ENCODE measurements around the gene MORF4L1.
"Not testable (repeated sequence)": the region's sequence is repeated elsewhere in the genome, so short reads cannot be mapped to it uniquely, and the experiment has no call there.

The MORF4L1 gene

DNA sequence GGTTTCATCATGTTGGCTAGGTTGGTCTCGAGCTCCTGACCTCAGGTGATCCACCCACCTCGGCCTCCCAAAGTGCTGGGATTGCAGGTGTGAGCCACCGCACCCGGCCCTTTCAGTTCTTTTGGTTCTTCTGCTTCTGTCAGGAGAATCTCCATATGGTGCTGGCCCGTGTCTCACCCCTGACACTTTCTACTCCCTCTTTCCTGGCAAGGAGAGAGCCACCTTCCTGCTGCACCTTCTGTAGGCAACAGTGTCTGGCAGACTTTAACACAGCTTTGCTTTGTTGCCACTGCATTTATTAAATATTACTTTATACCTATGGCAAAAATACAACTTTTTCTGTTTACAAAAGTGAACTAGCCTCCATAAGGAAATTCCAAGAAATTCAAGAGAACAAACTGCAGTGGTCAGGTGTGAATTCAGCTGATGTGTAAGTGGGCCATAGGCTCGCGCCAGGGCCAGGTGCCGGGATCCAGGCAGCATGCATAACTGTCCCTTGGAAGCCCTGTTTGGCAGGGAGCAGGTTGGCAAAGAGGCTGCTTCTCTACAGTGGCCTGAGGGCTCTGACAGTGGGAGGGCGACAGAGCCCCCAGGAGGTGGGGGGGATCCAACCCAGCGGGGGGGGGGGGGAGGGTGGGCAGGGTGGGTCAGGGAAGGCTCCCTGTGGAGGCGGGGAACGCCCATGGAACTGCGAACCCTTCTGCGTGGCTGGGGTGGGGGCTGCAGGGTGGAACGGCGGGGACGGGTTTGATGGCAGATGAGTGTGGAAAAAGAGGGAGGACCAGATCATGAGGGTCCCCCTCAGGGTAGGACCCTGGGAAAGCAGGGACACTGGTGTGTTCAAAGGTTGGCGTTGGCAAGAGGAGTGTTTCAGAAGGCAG is 51.0 kb downstream of the MORF4L1 start:
- peaks cover 54% of the 10 kb centered on the region for H3K36me3 ChIP-seq (ENCODE audit: control insufficient read depth, insufficient read depth, low read length)
- no peaks in the 10 kb centered on the region for H3K27me3 ChIP-seq (replicated peaks; ENCODE audit: control insufficient read depth, insufficient read depth, low read length, poor library complexity, severe bottlenecking)
- H3K9me3 ChIP-seq (ENCODE audit: control insufficient read depth, low read length), result no peaks in the 10 kb centered on the region
- H3K27ac ChIP-seq (ENCODE audit: insufficient read depth, low read length, poor library complexity, severe bottlenecking), result no peak overlapping the region
- H3K4me3 ChIP-seq (ENCODE audit: insufficient read depth, low read depth, low read length, poor library complexity, severe bottlenecking), result no peak overlapping the region
- no peaks in the 10 kb centered on the region for H3K4me1 ChIP-seq (ENCODE audit: control insufficient read depth, insufficient read depth, low read length, poor library complexity, severe bottlenecking)
- DNase-seq, result no peak

DNA sequence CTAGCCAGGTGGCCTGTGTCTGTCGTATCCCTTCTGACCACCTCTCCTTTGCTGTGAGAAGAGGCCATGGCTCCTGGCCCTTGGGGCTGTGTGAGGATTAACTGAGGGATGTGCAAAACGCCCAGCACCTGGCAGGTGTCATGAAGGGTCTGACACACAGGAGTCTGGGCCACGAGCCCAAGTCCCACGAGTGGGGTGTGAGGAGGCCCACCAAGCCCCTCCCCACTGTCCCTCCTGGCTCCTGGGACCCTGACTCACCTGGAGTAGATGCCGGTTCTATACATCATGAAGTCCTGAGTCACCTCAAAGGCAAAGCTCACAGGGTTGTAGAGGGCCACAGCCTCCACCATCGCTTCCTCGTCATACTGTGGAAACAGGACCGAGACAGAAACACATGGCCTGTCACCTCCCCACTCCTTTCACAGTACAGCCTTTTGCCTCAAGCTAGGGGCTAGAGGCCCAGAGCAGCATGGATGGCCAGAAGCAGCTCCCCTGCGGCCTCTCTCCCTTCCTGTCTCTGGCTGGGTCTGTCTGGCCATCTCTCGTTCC is 52.5 kb downstream of the MORF4L1 start:
- H3K9me3 ChIP-seq (ENCODE audit: control insufficient read depth, low read length), result no peaks in the 10 kb centered on the region
- H3K36me3 ChIP-seq (ENCODE audit: control insufficient read depth, insufficient read depth, low read length), result peaks cover 48% of the 10 kb centered on the region
- H3K27me3 ChIP-seq (replicated peaks; ENCODE audit: control insufficient read depth, insufficient read depth, low read length, poor library complexity, severe bottlenecking), result no peaks in the 10 kb centered on the region
- no peaks in the 10 kb centered on the region for H3K4me1 ChIP-seq (ENCODE audit: control insufficient read depth, insufficient read depth, low read length, poor library complexity, severe bottlenecking)
- no peak overlapping the region for H3K27ac ChIP-seq (ENCODE audit: insufficient read depth, low read length, poor library complexity, severe bottlenecking)
- H3K4me3 ChIP-seq (ENCODE audit: insufficient read depth, low read depth, low read length, poor library complexity, severe bottlenecking), result no peak overlapping the region
- no peak for DNase-seq

DNA sequence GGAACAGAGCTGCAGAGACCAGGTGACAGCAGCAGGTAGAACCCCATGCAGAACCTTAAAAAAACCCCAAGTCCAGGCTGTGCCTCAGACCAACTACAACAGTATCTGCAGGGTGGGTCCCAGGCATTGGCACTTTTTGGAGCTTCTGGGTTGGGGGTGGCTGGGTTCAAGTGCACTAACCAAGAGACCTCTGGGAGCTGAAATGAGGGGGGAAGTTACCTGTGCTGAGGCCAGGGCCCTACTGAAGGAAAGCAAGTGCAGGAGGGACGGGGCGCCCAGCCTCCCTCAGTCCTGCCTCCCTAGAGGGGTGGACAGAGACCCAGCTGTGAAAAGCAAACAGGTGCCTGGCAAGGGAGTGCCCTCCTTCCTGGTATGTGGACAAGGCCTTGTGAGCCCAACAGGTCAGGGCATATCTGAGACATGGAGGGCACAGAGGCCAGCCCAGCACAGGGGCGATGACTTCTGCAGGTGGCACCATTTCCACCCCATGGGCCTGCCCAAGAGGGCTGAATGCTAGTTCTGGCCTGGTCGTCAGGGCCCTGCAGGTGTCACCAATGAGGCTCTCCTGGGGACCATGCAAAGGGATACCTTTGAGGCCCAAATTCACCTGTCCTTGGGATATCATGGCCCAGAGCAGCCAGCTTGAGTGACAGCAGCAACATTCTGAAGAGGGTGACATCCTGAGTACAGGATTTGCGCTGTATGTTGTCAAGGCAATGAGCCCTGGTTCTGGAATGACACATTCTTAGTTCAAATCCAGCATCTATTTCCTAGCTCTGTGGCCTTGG is 53.5 kb downstream of the MORF4L1 start:
- DNase-seq, result no peak
- H3K27me3 ChIP-seq (replicated peaks; ENCODE audit: control insufficient read depth, insufficient read depth, low read length, poor library complexity, severe bottlenecking), result no peaks in the 10 kb centered on the region
- no peak overlapping the region for H3K4me3 ChIP-seq (ENCODE audit: insufficient read depth, low read depth, low read length, poor library complexity, severe bottlenecking)
- no peaks in the 10 kb centered on the region for H3K4me1 ChIP-seq (ENCODE audit: control insufficient read depth, insufficient read depth, low read length, poor library complexity, severe bottlenecking)
- no peaks in the 10 kb centered on the region for H3K9me3 ChIP-seq (ENCODE audit: control insufficient read depth, low read length)
- H3K36me3 ChIP-seq (ENCODE audit: control insufficient read depth, insufficient read depth, low read length), result peaks cover 43% of the 10 kb centered on the region
- no peak overlapping the region for H3K27ac ChIP-seq (ENCODE audit: insufficient read depth, low read length, poor library complexity, severe bottlenecking)

DNA sequence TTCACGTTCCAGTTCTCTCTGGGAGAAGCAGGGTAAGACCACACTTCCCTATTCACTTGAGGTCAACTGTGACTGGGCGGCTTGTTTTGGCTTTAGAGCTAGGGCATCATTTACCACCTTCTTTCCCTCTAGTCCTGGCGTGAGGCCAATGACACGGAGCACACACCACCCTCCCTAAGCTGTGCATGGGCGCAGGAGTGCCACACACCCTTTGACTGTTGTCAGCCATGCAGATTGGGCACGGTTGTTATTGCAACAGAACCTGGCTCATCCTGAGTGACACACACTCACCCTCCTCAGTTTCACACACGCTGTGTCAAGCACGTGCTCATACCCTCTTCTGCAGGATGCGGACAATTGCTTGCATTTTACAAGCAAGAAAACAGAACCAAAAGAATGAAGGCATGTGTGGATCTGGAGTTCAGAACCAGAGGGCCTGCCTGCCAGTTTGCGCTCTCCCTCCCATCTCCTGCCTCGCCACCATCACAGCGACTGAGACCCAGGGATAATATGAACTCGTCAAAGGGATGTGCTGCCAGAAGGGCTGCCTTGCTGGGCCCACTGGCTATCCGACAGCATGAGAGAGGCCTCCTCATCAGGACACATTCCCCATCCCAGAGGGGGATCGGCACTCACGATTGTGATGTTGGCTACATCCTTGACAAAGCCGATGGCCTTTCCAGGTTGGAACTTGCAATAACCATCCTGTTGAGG is 54.5 kb downstream of the MORF4L1 start:
- Histone ChIP-seq H3K4me1 (ENCODE audit: control insufficient read depth, insufficient read depth, low read length, poor library complexity, severe bottlenecking) (no peaks in the 10 kb centered on the region), H3K27ac (ENCODE audit: insufficient read depth, low read length, poor library complexity, severe bottlenecking) (no peak overlapping the region), H3K36me3 (ENCODE audit: control insufficient read depth, insufficient read depth, low read length) (peaks cover 36% of the 10 kb centered on the region), H3K27me3 (replicated peaks; ENCODE audit: control insufficient read depth, insufficient read depth, low read length, poor library complexity, severe bottlenecking) (no peaks in the 10 kb centered on the region), H3K9me3 (ENCODE audit: control insufficient read depth, low read length) (no peaks in the 10 kb centered on the region), H3K4me3 (ENCODE audit: insufficient read depth, low read depth, low read length, poor library complexity, severe bottlenecking) (no peak overlapping the region)
- DNase-seq, result no peak

DNA sequence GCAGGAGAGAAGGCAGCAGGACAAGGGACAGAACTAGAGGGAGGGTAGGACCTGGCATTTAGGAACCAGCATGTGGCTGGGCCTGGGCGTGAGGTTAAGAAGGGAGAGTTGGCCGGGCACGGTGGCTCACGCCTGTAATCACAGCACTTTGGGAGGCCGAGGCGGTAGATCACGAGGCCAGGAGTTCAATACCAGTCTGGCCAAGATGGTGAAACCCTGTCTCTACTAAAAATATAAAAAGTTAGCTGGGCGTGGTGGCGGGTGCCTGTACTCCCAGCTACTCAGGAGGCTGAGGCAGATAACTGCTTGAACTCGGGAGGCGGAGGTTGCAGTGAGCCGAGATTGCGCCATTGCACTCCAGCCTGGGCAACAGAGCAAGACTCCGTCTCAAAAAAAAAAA is 55.5 kb downstream of the MORF4L1 start:
- not testable (repeated sequence) for H3K4me3 ChIP-seq (ENCODE audit: insufficient read depth, low read depth, low read length, poor library complexity, severe bottlenecking); H3K27me3 ChIP-seq (replicated peaks; ENCODE audit: control insufficient read depth, insufficient read depth, low read length, poor library complexity, severe bottlenecking); DNase-seq; H3K9me3 ChIP-seq (ENCODE audit: control insufficient read depth, low read length); H3K27ac ChIP-seq (ENCODE audit: insufficient read depth, low read length, poor library complexity, severe bottlenecking); H3K4me1 ChIP-seq (ENCODE audit: control insufficient read depth, insufficient read depth, low read length, poor library complexity, severe bottlenecking)
- H3K36me3 ChIP-seq (ENCODE audit: control insufficient read depth, insufficient read depth, low read length), result peaks cover 29% of the 10 kb centered on the region

DNA sequence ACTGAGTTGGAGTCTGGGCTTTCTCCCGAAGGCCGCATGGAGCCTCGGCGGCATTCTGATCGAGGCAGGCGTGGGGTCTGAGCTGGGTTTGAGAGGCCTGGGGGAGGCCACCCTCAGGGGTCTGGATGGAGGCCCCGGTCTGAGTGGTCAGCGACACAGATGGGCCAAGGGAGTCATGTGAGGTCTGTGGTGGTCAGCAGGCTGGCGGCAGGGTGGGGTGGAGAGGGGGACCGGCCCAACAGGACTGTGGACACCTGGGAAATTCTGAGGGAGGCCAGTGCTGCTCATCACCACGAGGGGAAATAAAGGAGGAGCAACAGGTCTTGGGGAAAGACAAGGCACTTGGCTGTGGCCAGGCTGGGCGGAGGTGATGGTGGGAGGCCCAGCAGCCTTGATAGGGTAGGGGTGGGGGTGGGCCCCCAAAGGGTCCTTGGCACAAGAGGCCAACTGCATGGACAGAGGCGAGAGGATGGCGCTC is 56.0 kb downstream of the MORF4L1 start:
- no peaks in the 10 kb centered on the region for H3K27me3 ChIP-seq (replicated peaks; ENCODE audit: control insufficient read depth, insufficient read depth, low read length, poor library complexity, severe bottlenecking)
- no peak overlapping the region for H3K4me3 ChIP-seq (ENCODE audit: insufficient read depth, low read depth, low read length, poor library complexity, severe bottlenecking)
- H3K36me3 ChIP-seq (ENCODE audit: control insufficient read depth, insufficient read depth, low read length), result peaks cover 26% of the 10 kb centered on the region
- DNase-seq, result no peak
- no peaks in the 10 kb centered on the region for H3K9me3 ChIP-seq (ENCODE audit: control insufficient read depth, low read length)
- no peaks in the 10 kb centered on the region for H3K4me1 ChIP-seq (ENCODE audit: control insufficient read depth, insufficient read depth, low read length, poor library complexity, severe bottlenecking)
- H3K27ac ChIP-seq (ENCODE audit: insufficient read depth, low read length, poor library complexity, severe bottlenecking), result no peak overlapping the region

DNA sequence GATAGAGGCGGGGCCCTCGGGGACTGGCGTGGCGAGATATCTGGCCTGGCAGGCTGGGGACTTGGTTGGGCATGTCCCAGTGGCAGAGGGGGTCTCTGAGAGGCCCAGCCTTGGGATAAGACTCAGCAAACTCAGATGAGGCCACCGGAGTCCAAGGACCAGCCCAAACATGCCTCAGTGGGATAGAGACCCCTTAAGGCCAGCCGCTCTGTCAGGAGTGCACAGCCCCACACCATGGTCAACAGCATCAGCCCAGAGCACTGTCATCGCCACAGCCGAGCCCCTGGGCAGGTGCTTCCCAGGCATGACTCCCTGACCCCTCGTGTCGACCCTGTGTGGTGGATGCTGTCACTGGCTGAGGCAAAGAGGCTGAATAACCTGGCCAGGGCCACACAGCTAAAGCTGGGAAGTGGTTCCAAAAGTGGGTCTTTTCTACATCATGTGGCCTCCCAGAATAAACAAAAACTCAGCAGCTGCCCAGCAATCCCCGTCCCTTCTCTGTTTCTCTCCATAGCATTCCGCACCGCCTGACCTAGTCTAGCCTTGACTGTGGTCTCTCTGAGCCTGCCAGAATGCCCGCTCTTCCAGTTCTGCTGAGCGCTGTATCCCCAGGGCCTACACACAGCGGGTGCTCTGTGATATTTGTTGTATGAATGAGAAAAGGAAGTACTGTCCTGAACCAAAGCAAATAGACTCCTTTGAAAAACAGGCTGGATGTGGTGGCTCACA is 57.0 kb downstream of the MORF4L1 start:
- no peak overlapping the region for H3K27ac ChIP-seq (ENCODE audit: insufficient read depth, low read length, poor library complexity, severe bottlenecking)
- peaks cover 19% of the 10 kb centered on the region for H3K36me3 ChIP-seq (ENCODE audit: control insufficient read depth, insufficient read depth, low read length)
- no peaks in the 10 kb centered on the region for H3K9me3 ChIP-seq (ENCODE audit: control insufficient read depth, low read length)
- DNase-seq, result no peak
- H3K4me1 ChIP-seq (ENCODE audit: control insufficient read depth, insufficient read depth, low read length, poor library complexity, severe bottlenecking), result no peaks in the 10 kb centered on the region
- H3K27me3 ChIP-seq (replicated peaks; ENCODE audit: control insufficient read depth, insufficient read depth, low read length, poor library complexity, severe bottlenecking), result no peaks in the 10 kb centered on the region
- no peak overlapping the region for H3K4me3 ChIP-seq (ENCODE audit: insufficient read depth, low read depth, low read length, poor library complexity, severe bottlenecking)

DNA sequence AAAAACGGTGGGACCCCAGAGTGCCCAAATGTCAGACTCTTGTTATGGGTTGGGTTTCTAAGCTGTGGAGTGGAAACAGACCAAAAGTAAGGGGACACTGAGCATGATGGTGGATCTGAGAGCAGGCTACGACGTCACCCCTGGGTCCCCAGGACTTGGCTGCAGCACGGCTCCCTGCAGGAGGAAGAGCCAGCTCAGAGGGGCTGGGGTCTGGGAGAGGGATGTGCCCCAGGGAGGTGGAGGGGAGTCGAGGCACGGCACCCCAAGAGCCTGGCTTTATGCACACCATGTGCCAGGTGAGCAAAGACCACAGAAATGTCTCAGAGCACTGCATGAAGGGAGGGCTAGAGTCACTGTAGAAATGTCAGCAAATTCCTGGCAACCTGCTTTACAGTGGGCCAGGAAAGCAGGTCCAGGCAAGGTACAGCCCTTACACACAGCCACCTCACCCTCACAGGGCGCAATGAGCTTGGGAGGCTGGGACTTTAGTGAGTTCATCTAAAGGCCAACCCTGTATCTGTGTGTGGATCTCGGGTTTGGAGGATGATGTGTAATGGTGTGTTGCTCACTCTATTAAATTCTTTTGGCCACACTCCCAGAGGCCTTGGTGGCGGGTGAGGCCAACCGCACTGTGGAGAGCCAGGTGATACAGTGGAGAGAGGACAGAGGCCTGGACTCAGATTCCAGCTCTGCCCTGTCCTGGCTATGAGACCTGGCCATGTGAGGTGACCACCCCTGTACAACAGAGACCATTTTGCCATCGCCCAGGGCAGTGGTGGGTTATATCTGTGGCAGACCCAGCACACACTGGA is 58.1 kb downstream of the MORF4L1 start:
- Histone ChIP-seq H3K4me1 (ENCODE audit: control insufficient read depth, insufficient read depth, low read length, poor library complexity, severe bottlenecking) (no peaks in the 10 kb centered on the region), H3K27ac (ENCODE audit: insufficient read depth, low read length, poor library complexity, severe bottlenecking) (no peak overlapping the region), H3K9me3 (ENCODE audit: control insufficient read depth, low read length) (no peaks in the 10 kb centered on the region), H3K36me3 (ENCODE audit: control insufficient read depth, insufficient read depth, low read length) (peaks cover 13% of the 10 kb centered on the region), H3K4me3 (ENCODE audit: insufficient read depth, low read depth, low read length, poor library complexity, severe bottlenecking) (no peak overlapping the region), H3K27me3 (replicated peaks; ENCODE audit: control insufficient read depth, insufficient read depth, low read length, poor library complexity, severe bottlenecking) (no peaks in the 10 kb centered on the region)
- no peak for DNase-seq

Measured in effector memory CD4-positive, alpha-beta T cell (primary cell).